HG03025 (cell line): ENCODE results near the gene CHKA.
"Not testable (repeated sequence)": the region's sequence is repeated elsewhere in the genome, so short reads cannot be mapped to it uniquely, and the experiment has no call there.

ENCODE experiments used
- ATAC-seq: cut with Tn5 transposase; IDR thresholded peaks from one replicate; pipeline ENCODE4 v1.9.1; 2021; ENCODE audit warnings: mild to moderate bottlenecking, moderate library complexity; ENCODE audit not compliant: unreplicated experiment, low FRiP score

The CHKA gene

GRCh38 chr11:68117853-68118470 is 3.2 kb downstream of the CHKA start:
- no peak for ATAC-seq

GRCh38 chr11:68116974-68117373 is 4.2 kb downstream of the CHKA start:
- no peak for ATAC-seq

- no peak for ATAC-seq
Measured at GRCh38 chr11:68116126-68116525, 5.1 kb downstream of the CHKA start.

GRCh38 chr11:68115285-68115684 is 5.9 kb downstream of the CHKA start:
- ATAC-seq = no peak

DNA sequence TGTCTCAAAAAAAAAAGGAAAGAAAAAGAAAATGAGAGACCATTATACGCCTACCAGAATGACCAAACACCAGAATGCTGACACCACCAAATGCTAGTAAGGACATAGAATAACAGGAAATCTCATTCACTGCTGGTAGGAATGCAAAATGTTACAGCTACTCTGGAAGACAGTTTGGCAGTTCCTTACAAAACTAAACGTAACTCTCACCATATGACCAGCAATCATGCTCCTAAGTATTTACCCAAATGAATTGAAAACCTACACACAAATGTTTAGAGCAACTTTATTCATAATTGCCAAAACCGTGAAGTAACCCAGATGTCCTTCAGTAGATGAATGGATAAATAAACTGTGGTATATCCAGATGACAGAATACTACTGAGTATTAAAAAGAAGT is 7.2 kb downstream of the CHKA start:
- ATAC-seq = no peak

DNA sequence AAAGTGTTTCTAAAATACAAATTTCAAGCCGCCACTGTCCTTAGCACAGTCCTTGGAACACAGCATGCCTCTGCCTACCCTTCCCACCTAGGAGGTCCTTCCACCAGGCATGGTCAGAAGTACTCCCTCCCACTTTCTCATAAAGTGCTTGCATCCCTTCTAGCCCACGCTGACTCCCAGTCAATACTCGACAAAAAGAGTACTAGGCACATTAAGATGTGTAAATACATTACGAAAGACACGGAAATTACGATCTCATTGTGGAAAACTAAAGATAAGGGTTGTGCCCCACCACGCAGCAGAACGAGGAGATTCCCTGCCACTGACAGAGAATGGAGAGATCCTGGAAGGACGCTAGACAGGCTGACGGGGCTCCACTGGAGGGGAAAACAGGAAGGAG is 13.5 kb downstream of the CHKA start:
- no peak for ATAC-seq

GRCh38 chr11:68106165-68106940 is 14.8 kb downstream of the CHKA start:
- ATAC-seq = no peak

GRCh38 chr11:68099474-68100405 is 21.4 kb downstream of the CHKA start:
- ATAC-seq = no peak

GRCh38 chr11:68099057-68099456 is 22.1 kb downstream of the CHKA start:
- no peak for ATAC-seq

- no peak for ATAC-seq
Measured at GRCh38 chr11:68096962-68097361, 24.2 kb downstream of the CHKA start.

DNA sequence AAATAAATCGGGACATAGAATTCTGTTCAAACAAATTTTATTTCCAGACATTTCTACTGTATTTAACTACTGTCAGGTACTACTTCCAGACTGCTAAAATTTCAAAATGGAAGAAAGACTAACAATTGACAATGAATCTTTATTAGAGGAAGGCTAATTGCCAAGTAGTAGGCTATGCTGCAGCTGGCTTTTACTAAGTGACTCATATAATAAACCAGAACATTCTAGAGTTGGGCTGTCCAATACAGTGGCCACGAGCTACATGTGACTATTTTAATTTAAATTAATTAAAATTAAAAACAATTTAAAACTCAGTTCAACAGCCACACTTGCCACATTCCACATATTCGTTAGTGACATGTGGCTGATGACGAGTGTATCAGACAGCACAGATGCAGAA is 27.6 kb downstream of the CHKA start:
- no peak for ATAC-seq

DNA sequence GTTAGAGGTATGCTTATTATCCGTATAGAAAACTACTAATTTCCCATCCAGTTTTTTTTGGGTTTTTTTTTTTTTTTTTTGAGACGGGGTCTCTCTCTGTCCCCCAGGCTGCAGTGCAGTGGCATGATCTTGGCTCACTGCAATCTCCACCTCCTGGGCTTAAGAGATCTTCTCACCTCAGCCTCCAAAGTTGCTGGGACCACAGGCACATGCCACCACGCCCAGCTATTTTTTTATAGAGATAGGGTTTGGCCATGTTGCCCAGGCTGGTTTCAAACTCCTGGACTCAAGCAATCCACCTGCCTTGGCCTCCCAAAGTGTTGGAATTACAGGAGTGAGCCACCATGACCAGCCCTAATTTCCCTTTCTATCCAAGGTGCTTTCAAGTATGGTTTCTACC is 28.2 kb downstream of the CHKA start:
- not testable (repeated sequence) for ATAC-seq

DNA sequence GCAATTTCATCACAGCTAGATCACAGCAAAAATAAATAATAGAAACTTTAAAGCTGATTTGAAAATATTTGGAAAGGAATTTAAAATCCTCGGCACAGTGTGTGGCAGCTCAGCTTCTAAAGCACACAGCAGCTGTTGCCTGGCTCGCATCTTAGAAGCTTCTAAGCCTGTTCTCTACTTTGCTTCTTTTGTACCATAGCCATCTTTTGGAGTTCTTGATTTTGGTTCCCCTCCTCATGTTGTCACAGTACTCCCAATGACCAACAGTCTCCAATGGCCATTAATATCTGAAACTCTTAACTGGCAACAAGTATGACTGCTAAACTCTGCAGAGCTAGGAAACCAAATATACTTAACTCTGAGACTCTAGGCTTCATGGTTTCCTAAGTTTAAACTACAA is 28.8 kb downstream of the CHKA start:
- ATAC-seq = no peak

DNA sequence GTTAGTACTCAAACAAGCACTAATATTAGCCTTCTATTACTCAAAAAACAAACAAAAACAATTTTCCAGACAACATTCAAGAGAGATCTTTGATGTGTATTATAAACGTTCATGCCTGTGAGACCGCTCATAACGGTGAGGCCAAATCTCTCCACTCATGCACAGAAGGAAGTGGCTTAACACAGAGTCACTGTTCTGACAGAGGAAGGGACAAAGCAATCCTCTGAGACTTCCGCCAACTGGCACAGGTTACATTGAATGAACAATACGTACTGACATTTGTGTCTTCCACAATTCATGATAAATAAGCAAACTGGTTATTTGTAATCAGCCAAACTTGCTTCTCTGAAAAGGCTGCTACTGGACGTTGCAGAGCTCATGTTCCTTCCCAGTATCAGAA is 30.5 kb downstream of the CHKA start:
- ATAC-seq = no peak

- ATAC-seq = no peak
Measured at GRCh38 chr11:68090287-68090686, 30.9 kb downstream of the CHKA start.

DNA sequence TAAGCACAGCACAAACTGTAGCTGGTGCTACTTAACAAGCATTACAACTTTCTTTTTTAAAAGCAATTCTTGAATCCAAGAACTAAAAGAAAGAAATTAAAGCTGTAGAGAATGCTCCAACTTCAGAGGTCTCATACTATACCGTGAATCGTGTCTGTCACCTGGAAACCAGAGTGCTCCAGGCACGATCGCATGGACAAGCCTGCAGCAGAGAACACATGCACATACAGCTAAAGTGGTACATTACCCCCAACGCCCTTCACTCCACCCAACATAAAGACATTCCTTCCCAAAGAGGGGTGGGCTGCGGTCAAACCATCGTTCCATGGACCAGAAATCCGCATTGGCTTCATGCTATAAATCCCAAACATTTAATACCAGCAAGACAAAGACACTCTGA is 31.5 kb downstream of the CHKA start:
- no peak for ATAC-seq

DNA sequence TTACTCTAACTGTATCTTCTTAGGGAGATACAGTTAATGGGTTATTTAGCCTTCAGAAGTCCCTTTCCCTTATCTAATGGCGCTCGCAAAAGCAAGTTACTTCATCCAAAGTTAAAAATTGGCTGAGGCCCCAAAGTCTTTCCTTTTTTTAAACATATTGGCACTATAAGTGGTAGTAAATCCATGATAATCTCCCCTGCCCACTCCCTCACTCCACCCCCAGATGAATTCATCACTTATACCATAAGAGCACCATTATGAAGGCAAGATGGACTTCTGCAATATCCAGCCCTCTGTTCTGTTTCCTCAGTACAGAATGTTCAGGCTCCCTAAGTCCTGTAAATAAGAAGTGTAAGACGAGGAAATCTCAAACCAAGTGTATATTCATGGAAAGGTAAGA is 37.7 kb downstream of the CHKA start:
- no peak for ATAC-seq

DNA sequence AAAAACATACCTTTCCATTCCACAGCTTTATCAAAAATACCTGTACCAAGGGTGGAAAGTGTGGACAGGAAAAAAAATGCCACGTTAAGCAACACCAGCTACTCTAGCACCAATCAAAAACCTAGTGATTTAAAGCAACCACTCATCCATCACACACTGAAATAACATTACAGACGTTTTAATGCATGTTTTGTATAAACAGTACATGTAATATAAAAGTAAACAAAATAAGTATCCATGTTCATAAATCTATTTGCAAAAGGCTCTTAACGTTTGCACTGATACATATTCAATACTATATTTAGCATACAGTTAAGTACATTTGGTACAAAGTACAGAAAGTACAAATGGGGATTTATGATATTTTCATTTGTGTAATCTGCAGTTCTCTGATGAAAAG is 38.7 kb downstream of the CHKA start:
- ATAC-seq = no peak

DNA sequence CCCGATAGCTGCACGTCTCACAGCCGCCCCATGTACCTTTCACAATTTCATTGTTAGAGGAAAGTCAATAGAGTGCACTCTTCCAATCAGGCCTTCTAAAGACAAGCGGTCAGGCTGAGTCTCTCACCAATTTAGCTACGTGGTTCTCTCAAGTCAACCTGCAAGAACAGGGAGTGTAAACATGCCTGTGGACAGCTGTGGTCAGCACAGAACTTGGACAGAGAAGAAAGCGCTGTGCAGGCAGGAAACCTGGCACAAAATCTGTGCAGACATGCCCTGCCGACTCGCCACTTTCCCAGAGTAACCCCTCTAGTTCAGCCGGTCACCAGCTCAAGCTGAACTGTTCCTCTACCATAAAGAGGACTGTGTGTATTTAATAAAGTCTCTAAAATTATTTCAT is 39.5 kb downstream of the CHKA start:
- ATAC-seq = no peak

- ATAC-seq = no peak
Measured at GRCh38 chr11:68080860-68081259, 40.3 kb downstream of the CHKA start.
